Lower leg skin (tissue), 4 donors: Measurements from ENCODE around the gene HSPA1A. TPM values are rescaled to one million over a fixed set of nuclear protein-coding genes. Genes with fewer than 3 reads are reported as not detected.
"Not testable (repeated sequence)": the region's sequence is repeated elsewhere in the genome, so short reads cannot be mapped to it uniquely, and the experiment has no call there.

Experiments used
- DNase-seq, 2 donors: peaks; one replicate each; pipeline ENCODE4 v3.0.0-alpha.2; 2019; ENCODE audit warnings: low spot score in 2 of 2
- H3K4me3 ChIP-seq: fragments of 200-600 bp; sonication (generic); 2 replicates; pipeline ENCODE4 v1.5.1; 2017; ENCODE audit warnings: mild to moderate bottlenecking, low read depth; ENCODE audit not compliant: poor library complexity, severe bottlenecking
- POLR2A ChIP-seq, 2 donors: fragments of 450-650 bp; IDR thresholded peaks; one replicate each; pipeline ENCODE4 v1.6.1; 2016 to 2017; ENCODE audit warnings: antibody characterized with exemption in 2 of 2, mild to moderate bottlenecking in 1 of 2, moderate library complexity in 1 of 2
- WGBS, 2 donors: methylation state at CpG; one replicate each; pipeline ENCODE4 v1.1.5; 2018; 5-methylcytosine and 5-hydroxymethylcytosine counted together
- intact Hi-C: fragments of 100-400 bp; cut with DNase I; formaldehyde crosslinking; loops from one replicate; pipeline ENCODE4 v1.15.0; 2023; ENCODE audit warnings: low total_unique reads
- total RNA-seq, 4 donors: library from RNA; depleted of rRNA; stranded (reverse); fragments of >200 nt; gene quantifications; one replicate each; pipeline ENCODE4 v1.1.0, GENCODE V29; 2016
- TF ChIP-seq, protein P1 (sequence below), 3 donors: fragments of 450-650 bp; IDR thresholded peaks; one replicate each; pipeline ENCODE4 v1.5.1; 2016; ENCODE audit warnings: antibody characterized with exemption in 3 of 3, mild to moderate bottlenecking in 3 of 3, moderate library complexity in 2 of 3

The HSPA1A gene
- total RNA-seq, 4 donors from 2014 or later = 237 to 342 (median 321) TPM

DNA sequence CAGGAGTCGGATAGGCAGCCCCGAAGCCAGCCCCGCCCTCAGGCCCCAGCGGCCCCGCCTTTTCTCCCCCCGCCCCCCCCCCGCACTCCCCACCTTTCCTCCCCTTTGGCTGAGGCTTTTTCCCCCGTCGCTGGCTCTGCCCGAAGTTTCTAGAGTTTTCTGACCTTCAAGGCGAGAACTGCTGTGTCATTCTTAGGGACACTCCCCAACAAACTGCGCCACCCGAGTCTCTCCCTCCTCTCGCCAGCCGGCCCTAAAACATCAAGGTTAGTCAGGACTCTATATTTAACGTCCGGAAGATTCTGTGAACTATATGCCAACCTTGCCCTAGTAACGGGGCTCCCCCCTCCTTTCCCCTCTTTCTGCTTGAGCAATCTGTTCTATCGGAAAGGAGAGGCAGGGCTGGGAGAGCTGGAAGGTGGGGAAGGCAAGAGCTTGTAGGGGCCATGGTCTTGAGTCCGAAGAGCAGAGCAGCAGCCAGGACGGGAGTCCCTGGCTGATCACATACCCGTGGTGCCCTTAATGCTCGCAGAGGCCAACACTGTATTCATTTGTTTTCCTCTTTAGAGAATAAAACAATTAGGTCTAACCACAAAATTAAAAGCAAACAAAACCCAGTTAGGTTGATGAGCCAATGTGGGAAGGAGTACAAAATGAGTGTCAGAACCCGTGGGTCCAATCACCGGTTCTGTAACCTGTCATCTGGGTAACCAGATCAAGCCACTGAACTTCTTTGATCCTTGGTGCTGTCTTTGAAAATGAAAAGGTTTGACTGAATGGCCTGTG lies 6.9 kb downstream of the HSPA1A start:
- peak overlapping the region; percentile 19 for H3K4me3 ChIP-seq
- TF ChIP-seq, protein P1, sequence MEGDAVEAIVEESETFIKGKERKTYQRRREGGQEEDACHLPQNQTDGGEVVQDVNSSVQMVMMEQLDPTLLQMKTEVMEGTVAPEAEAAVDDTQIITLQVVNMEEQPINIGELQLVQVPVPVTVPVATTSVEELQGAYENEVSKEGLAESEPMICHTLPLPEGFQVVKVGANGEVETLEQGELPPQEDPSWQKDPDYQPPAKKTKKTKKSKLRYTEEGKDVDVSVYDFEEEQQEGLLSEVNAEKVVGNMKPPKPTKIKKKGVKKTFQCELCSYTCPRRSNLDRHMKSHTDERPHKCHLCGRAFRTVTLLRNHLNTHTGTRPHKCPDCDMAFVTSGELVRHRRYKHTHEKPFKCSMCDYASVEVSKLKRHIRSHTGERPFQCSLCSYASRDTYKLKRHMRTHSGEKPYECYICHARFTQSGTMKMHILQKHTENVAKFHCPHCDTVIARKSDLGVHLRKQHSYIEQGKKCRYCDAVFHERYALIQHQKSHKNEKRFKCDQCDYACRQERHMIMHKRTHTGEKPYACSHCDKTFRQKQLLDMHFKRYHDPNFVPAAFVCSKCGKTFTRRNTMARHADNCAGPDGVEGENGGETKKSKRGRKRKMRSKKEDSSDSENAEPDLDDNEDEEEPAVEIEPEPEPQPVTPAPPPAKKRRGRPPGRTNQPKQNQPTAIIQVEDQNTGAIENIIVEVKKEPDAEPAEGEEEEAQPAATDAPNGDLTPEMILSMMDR (IDR thresholded peaks at IDR 0.05) = no peak
- TF ChIP-seq POLR2A (IDR thresholded peaks at IDR 0.05) = peak in 1 of 2 donors; percentile 50
- 1 to 2% methylated on average over 25 of the region's 25 CpGs for WGBS, 2 donors
- intact Hi-C loops = no loop called here
- DNase-seq = peak; percentile 88 to 97

GRCh38 chr6:31823592-31824196 lies 8.4 kb downstream of the HSPA1A start:
- DNase-seq, H3K4me3 ChIP-seq, intact Hi-C loops: not testable (repeated sequence)
- WGBS, 2 donors = 62 to 72% methylated on average over 9 of the region's 9 CpGs

- DNase-seq = no peak
- no peak overlapping the region for H3K4me3 ChIP-seq
- WGBS, 2 donors = 43 to 44% methylated on average over 4 of the region's 4 CpGs
- intact Hi-C loops = no loop called here
- TF ChIP-seq POLR2A (IDR thresholded peaks at IDR 0.05) = no peak
- TF ChIP-seq, protein P1 (IDR thresholded peaks at IDR 0.05) = no peak
Measured at GRCh38 chr6:31825553-31825952, 10.2 kb downstream of the HSPA1A start.

GRCh38 chr6:31826793-31827285 lies 11.5 kb downstream of the HSPA1A start:
- WGBS, 2 donors = 0 to 3% methylated on average over 13 of the region's 13 CpGs
- no peak for TF ChIP-seq POLR2A (IDR thresholded peaks at IDR 0.05)
- TF ChIP-seq, protein P1 (IDR thresholded peaks at IDR 0.05) = no peak
- DNase-seq = peak; percentile 93 to 98
- peak overlapping the region; percentile 12 for H3K4me3 ChIP-seq
- intact Hi-C loops = no loop called here

DNA sequence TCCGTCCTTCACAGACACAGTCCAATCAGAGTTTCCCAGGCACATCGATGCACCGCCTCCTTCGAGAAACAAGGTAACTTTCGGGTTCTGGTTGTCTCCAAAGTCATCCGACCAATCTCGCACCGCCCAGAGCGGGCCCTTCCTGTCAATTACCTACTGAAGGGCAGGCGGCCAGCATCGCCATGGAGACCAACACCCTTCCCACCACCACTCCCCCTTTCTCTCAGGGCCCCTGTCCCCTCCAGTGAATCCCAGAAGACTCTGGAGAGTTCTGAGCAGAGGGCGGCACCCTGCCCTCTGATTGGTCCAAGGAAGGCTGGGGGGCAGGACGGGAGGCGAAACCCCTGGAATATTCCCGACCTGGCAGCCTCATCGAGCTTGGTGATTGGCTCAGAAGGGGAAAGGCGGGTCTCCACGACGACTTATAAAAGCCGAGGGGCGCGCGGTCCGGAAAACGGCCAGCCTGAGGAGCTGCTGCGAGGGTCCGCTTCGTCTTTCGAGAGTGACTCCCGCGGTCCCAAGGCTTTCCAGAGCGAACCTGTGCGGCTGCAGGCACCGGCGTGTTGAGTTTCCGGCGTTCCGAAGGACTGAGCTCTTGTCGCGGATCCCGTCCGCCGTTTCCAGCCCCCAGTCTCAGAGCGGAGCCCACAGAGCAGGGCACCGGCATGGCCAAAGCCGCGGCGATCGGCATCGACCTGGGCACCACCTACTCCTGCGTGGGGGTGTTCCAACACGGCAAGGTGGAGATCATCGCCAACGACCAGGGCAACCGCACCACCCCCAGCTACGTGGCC lies 12.1 kb downstream of the HSPA1A start, which contains the start of gene HSPA1B:
HSPA1B (plus strand) TSS at position 453 of the 794 bp plus-strand sequence; CDS start at position 666, 213 bp downstream.
- DNase-seq = peak; percentile 100
- peak within 1 kb of the TSS; percentile 39 for H3K4me3 ChIP-seq
- intact Hi-C loops = no loop called here
- WGBS, 2 donors = 0 to 1% methylated on average over 42 to 44 of the region's 56 CpGs
- TF ChIP-seq, protein P1 (IDR thresholded peaks at IDR 0.05) = no peak
- TF ChIP-seq POLR2A (IDR thresholded peaks at IDR 0.05) = peak; percentile 71 to 99
